Breast epithelium (tissue), 4 donors: ENCODE results near the gene KLHL29. TPM values are rescaled to one million over a fixed set of nuclear protein-coding genes. Genes with fewer than 3 reads are reported as not detected.

Source experiments
- DNase-seq, 2 donors: peaks; one replicate each; pipeline ENCODE4 v3.0.0-alpha.2; 2019; ENCODE audit warnings: low spot score in 2 of 2
- H3K27ac ChIP-seq, 2 donors: fragments of 200-600 bp; sonication (generic) in 1 of 2; one replicate each; pipeline ENCODE4 v1.5.1; 2016 to 2019; ENCODE audit warnings: mild to moderate bottlenecking in 1 of 2
- H3K27me3 ChIP-seq, 2 donors: fragments of 200-600 bp; sonication (generic) in 1 of 2; one replicate each; pipeline versions ENCODE4 v1.5.1 to v1.6.0; 2017 to 2019; ENCODE audit warnings: control low read depth in 1 of 2, mild to moderate bottlenecking in 1 of 2
- H3K36me3 ChIP-seq: fragments of 200-600 bp; one replicate; pipeline ENCODE4 v1.5.1; 2019
- H3K4me1 ChIP-seq, 2 donors: fragments of 200-600 bp; sonication (generic); one replicate each; pipeline ENCODE4 v1.5.1; 2016 to 2019; ENCODE audit warnings: control low read depth in 1 of 2
- H3K4me3 ChIP-seq, 3 donors: fragments of 200-600 bp; sonication (generic); 1 replicate in 2 of 3; 2 replicates in 1 of 3; pipeline ENCODE4 v1.5.1; 2016 to 2019; ENCODE audit warnings: mild to moderate bottlenecking in 3 of 3, moderate library complexity in 2 of 3
- H3K9me3 ChIP-seq, 2 donors: fragments of 200-600 bp; sonication (generic) in 1 of 2; one replicate each; pipeline ENCODE4 v1.5.1; 2016 to 2019; ENCODE audit warnings: control low read depth in 1 of 2
- POLR2A ChIP-seq: fragments of 450-650 bp; IDR thresholded peaks from one replicate; pipeline ENCODE4 v1.6.1; 2016; ENCODE audit warnings: antibody characterized with exemption, mild to moderate bottlenecking, moderate library complexity
- POLR2AphosphoS5 ChIP-seq, 3 donors: sonication (generic); formaldehyde crosslinking; IDR thresholded peaks; one replicate each; pipeline ENCODE4 v1.6.1; 2017; ENCODE audit warnings: antibody characterized with exemption in 3 of 3
- intact Hi-C: fragments of 100-400 bp; cut with DNase I; formaldehyde crosslinking; loops from one replicate; pipeline ENCODE4 v1.15.1; 2023; ENCODE audit warnings: low total_unique reads
- total RNA-seq, 3 donors: library from RNA; depleted of rRNA; stranded (reverse); fragments of >200 nt; gene quantifications; one replicate each; pipeline ENCODE4 v1.1.0, GENCODE V29; 2016
- TF ChIP-seq, protein P1 (sequence below), 3 donors: fragments of 450-650 bp; IDR thresholded peaks; one replicate each; pipeline ENCODE4 v1.5.1; 2016 to 2017; ENCODE audit warnings: antibody characterized with exemption in 3 of 3, mild to moderate bottlenecking in 3 of 3, moderate library complexity in 3 of 3

Gene KLHL29
- total RNA-seq, 3 donors from 2014 or later: 4.5 to 20.9 (median 14.7) TPM

DNA sequence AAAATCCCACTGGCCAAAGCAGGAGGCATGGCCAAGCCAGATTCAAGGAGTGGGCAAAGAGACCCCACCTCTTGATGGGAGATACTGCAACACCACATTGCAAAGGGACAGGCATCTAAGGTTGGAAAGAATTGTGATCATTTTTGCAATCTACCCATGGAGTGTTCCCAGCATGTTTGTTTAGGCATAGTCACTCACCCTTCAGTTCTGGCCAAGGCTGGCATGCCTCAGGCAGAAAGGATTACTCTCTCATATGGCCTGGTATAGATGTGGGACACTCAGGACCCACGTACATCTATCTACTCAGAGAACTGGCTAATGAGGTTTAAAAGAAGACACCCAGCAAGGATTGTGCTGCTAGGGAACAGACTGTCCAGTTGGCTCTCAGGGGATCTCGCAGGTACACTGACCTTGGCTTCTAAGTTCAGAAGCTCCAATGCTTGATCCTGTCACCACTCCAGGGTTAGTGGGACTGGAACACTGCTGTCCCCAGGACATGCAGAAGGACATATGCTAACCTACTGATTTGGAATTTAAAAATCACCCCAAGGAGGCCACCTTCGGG, 183.7 kb downstream of the KLHL29 start:
- Histone ChIP-seq H3K36me3 (no peaks in the 10 kb centered on the region), H3K9me3 (no peaks in the 10 kb centered on the region), H3K4me1 (peaks cover 3 to 11% of the 10 kb centered on the region in 2 donors), H3K4me3 (no peak overlapping the region), H3K27me3 (no peaks in the 10 kb centered on the region), H3K27ac (peak overlapping the region in 1 of 2 donors; percentile 13)
- intact Hi-C loops: no loop called here
- DNase-seq: no peak
- TF ChIP-seq, protein P1, sequence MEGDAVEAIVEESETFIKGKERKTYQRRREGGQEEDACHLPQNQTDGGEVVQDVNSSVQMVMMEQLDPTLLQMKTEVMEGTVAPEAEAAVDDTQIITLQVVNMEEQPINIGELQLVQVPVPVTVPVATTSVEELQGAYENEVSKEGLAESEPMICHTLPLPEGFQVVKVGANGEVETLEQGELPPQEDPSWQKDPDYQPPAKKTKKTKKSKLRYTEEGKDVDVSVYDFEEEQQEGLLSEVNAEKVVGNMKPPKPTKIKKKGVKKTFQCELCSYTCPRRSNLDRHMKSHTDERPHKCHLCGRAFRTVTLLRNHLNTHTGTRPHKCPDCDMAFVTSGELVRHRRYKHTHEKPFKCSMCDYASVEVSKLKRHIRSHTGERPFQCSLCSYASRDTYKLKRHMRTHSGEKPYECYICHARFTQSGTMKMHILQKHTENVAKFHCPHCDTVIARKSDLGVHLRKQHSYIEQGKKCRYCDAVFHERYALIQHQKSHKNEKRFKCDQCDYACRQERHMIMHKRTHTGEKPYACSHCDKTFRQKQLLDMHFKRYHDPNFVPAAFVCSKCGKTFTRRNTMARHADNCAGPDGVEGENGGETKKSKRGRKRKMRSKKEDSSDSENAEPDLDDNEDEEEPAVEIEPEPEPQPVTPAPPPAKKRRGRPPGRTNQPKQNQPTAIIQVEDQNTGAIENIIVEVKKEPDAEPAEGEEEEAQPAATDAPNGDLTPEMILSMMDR (IDR thresholded peaks at IDR 0.05): no peak
- TF ChIP-seq POLR2AphosphoS5 (IDR thresholded peaks at IDR 0.05): no peak

DNA sequence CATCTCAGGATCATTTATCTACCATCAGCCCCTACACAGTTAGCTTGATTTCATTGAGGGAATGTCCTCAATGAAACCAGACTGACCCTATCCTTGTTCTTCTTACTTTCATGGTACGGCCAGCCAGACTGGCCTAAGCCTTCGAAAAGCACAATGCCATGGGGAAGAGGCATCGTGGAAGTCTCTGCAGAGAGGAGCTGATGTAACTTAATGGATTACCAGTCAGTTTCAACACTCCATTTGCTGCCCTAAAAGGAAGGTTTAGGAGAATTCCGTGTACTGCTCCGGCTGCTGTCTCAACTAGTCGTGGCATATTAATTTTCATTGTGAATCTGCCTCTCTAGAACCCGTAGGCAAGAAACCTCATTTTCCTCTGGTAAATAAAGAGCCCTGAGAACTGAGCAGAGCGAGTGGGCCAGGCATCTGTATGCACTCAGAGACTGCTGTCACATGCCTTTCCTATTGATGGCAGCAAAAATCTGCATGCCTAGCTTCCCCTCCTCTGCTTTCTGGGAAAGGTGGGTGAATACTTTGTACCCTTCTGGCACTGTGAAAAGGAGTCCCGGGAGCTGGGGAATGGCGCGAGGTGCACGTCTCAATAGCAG, 184.9 kb downstream of the KLHL29 start:
- H3K27me3 ChIP-seq: no peaks in the 10 kb centered on the region
- H3K4me1 ChIP-seq: peaks cover 0 to 11% of the 10 kb centered on the region in 2 donors
- no peaks in the 10 kb centered on the region for H3K36me3 ChIP-seq
- no peak overlapping the region for H3K4me3 ChIP-seq
- intact Hi-C loops: no loop called here
- TF ChIP-seq POLR2AphosphoS5 (IDR thresholded peaks at IDR 0.05) (no peak), POLR2A (no peak)
- TF ChIP-seq, protein P1 (IDR thresholded peaks at IDR 0.05): no peak
- H3K9me3 ChIP-seq: no peaks in the 10 kb centered on the region
- peak overlapping the region; percentile 55 to 66 for H3K27ac ChIP-seq
- DNase-seq: no peak

DNA sequence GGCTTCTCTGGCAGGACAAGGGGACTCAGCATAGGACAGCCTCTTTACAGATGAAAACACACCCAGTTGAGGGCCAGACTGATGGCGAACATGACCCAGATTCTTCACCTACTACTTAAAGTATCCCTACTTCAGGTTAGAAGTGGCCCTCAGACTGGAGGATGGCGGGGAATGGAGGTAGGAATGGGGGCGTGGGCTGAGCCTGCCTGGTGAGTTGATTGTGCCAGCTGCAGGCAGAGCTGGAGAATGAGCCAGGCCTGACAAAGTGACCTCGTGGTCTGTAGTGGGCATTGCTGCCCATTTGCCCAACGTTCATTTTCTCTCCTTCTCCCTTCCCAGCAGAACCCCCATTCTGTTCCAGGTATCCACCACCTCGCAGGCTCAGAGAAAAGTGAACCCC, 186.1 kb downstream of the KLHL29 start:
- H3K27me3 ChIP-seq: no peaks in the 10 kb centered on the region
- H3K4me1 ChIP-seq: peaks cover 0 to 4% of the 10 kb centered on the region in 2 donors
- DNase-seq: no peak
- intact Hi-C loops: no loop called here
- no peaks in the 10 kb centered on the region for H3K36me3 ChIP-seq
- no peaks in the 10 kb centered on the region for H3K9me3 ChIP-seq
- H3K4me3 ChIP-seq: no peak overlapping the region
- H3K27ac ChIP-seq: peak overlapping the region; percentile 55 to 66
- TF ChIP-seq, protein P1 (IDR thresholded peaks at IDR 0.05): no peak
- no peak for TF ChIP-seq POLR2AphosphoS5 (IDR thresholded peaks at IDR 0.05)
- TF ChIP-seq POLR2A: no peak

DNA sequence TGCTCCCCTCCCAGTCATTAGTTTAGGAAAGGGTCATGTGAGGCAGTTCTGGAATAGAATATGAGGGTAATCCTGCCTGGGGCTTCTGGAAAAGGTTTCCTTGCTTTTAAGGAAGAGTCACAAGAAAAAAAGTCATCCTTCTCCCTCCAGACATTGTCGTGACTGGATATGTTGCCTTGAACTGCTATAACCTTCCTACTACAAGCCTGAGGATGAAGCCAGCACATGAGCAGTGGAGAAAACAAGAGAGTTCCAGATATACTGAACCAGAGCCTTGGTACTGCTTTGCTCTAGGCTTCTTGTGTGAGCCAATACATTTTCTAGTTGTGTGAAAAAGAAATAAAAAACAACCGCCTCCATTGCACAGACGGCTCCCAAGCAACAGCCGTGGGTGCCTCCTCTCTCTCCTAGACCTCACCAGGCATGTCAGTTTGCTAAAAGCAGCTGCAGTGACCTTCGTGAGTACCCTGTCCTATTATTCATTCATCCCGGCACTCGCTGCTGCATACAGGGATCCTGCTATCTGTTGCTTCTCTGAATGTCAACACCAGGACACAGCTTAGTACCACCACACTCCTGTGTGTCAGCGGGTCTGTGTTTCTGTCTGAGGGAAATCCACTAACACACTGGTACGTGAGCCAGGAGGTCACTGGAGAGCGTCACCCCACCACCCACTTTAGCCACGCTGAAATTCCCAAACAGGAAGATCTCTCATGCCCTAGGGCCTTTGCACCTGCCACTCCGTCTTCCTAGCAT, 186.7 kb downstream of the KLHL29 start:
- Histone ChIP-seq H3K4me1 (no peaks in the 10 kb centered on the region), H3K27me3 (no peaks in the 10 kb centered on the region), H3K4me3 (no peak overlapping the region), H3K9me3 (no peaks in the 10 kb centered on the region), H3K27ac (peak overlapping the region; percentile 55 to 66), H3K36me3 (no peaks in the 10 kb centered on the region)
- DNase-seq: no peak
- TF ChIP-seq POLR2A (no peak), POLR2AphosphoS5 (IDR thresholded peaks at IDR 0.05) (no peak)
- TF ChIP-seq, protein P1 (IDR thresholded peaks at IDR 0.05): no peak
- intact Hi-C loops: no loop called here
